ENCODE data around the gene FBXW5. TPM values are rescaled to one million over a fixed set of nuclear protein-coding genes. Genes with fewer than 3 reads are reported as not detected.

FBXW5 gene
- total and polyA plus RNA-seq, 2 donors (not counting 3 experiments of a cell fraction or from before 2014, with no cell fraction given), result 97.3 to 151 TPM

DNA sequence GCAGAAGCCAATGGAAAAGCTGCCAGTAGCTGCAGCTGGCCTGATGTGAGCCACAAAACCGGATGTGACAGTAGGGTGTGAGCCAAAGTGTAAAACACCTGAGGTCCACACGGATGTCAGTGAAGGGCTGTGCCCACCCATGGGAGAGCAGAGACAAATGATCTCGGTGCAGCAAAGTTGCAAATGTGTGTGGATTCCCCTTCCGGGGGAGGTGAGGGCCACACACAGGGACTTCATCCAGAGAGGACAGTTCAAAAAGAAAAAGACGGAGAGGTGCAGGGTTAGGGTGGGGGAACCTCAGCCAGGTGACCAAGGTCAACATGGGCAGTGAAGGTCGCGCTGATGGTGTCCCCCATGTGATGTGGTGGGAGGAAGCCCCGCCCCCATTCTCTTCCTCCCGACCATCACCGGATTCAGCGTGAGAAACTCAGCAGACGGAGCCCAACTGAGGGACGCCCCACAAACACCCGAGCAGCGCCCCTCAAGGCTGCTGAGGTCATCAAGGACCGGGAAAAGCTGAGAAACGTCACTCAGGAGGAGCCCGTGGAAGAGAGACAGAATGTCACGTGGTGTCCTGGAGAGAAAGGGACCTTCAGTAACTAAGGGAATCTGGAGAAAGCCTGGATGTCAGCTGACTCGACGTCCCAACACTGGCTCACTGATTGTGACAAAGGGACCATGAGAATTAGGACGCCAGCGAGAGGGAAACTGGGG lies 21.4 kb upstream of the FBXW5 start:
- H4K20me1 ChIP-seq (replicated peaks; ENCODE audit: control insufficient read depth, extremely low read depth, insufficient read depth, low read length), result no peaks in the 10 kb centered on the region
- dilution Hi-C loops (cut with MboI; ENCODE audit: extremely low pct_ligation_motif_present, low sequenced_read_pairs) (no loop called here), intact Hi-C loops (cut with micrococcal nuclease) (no loop called here)
- FAIRE-seq (no peak), DNase-seq (ENCODE audit: low read depth, low spot score) (no peak)
- H2AFZ ChIP-seq (ENCODE audit: low read depth, low read length), result no peak overlapping the region
- TF ChIP-seq, protein P1, sequence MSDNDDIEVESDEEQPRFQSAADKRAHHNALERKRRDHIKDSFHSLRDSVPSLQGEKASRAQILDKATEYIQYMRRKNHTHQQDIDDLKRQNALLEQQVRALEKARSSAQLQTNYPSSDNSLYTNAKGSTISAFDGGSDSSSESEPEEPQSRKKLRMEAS (IDR thresholded peaks at IDR 0.05; ENCODE audit: insufficient read depth, insufficient read length), result no peak
- TF ChIP-seq POLR2AphosphoS5 (IDR thresholded peaks at IDR 0.05; ENCODE audit: insufficient read depth, low read depth, low read length) (no peak), CTCF (IDR thresholded peaks at IDR 0.05; ENCODE audit: extremely low read depth in 1 of 2, insufficient read depth in 1 of 2, low read depth in 1 of 2, low read length in 2 of 2) (no peak), JUN (IDR thresholded peaks at IDR 0.05; ENCODE audit: borderline replicate concordance, insufficient read depth, insufficient read length, low read depth) (no peak), FOS (IDR thresholded peaks at IDR 0.05; ENCODE audit: borderline replicate concordance, insufficient read depth, low read length) (no peak), POLR2A (IDR thresholded peaks at IDR 0.05; ENCODE audit: low read depth, low read length) (no peak), GATA2 (IDR thresholded peaks at IDR 0.05; ENCODE audit: insufficient read depth, insufficient read length, low read depth, low read length) (no peak), MYC (IDR thresholded peaks at IDR 0.05; ENCODE audit: low read depth, low read length) (no peak), EZH2 (IDR thresholded peaks at IDR 0.05; ENCODE audit: borderline replicate concordance, low read depth, low read length, severe bottlenecking) (no peak)
- POLR2A ChIA-PET, result no interaction called here
- no peak overlapping the region for H3K9ac ChIP-seq (replicated peaks; ENCODE audit: extremely low read depth, insufficient read depth, low read length)
- no TSS peak for BruUV-seq (replicated peaks)
- H3K27me3 ChIP-seq (ENCODE audit: control insufficient read depth in 2 of 2, insufficient read depth in 2 of 2, low read length in 2 of 2), result no peaks in the 10 kb centered on the region
- H3K36me3 ChIP-seq (ENCODE audit: control insufficient read depth in 2 of 2, extremely low read depth in 1 of 2, insufficient read depth in 2 of 2, low read length in 2 of 2), result no peaks in the 10 kb centered on the region
- no peak overlapping the region for H3K4me2 ChIP-seq (ENCODE audit: insufficient read depth, low read length)
- H3K9me3 ChIP-seq (replicated peaks; ENCODE audit: control insufficient read depth, insufficient read depth, low read length), result no peaks in the 10 kb centered on the region
- H3K9me1 ChIP-seq (replicated peaks; ENCODE audit: control insufficient read depth, extremely low read depth, insufficient read depth, low read length), result no peaks in the 10 kb centered on the region
- no peak overlapping the region for H3K4me3 ChIP-seq (replicated peaks in 1 of 3; ENCODE audit: insufficient read depth in 1 of 3, low read depth in 1 of 3, low read length in 3 of 3)
- no peak overlapping the region for H3K27ac ChIP-seq (ENCODE audit: insufficient read depth, low read depth, low read length)
- no peaks in the 10 kb centered on the region for H3K4me1 ChIP-seq (ENCODE audit: control insufficient read depth, extremely low read depth, insufficient read depth, low read length)
- CTCF ChIA-PET, result no interaction called here
- no peaks in the 10 kb centered on the region for H3K79me2 ChIP-seq (ENCODE audit: control insufficient read depth, insufficient read depth, low read length)

All from endothelial cell of umbilical vein (primary cell).